ENCODE measurements around the gene ITGAL. TPM values are rescaled to one million over a fixed set of nuclear protein-coding genes. Genes with fewer than 3 reads are reported as not detected.
"Not testable (repeated sequence)": the region's sequence is repeated elsewhere in the genome, so short reads cannot be mapped to it uniquely, and the experiment has no call there.

Gene ITGAL
- total RNA-seq, 6 experiments from 2014 or later, result not detected

GRCh38 chr16:30458561-30459394 lies 13.8 kb upstream of the ITGAL start:
- peaks cover 24% of the 10 kb centered on the region for H3K27me3 Mint-ChIP-seq (ENCODE audit: insufficient read depth)
- DNase-seq, result no peak
- no peak overlapping the region for H3K27ac Mint-ChIP-seq
- no peak overlapping the region for H3K4me3 Mint-ChIP-seq
- H3K4me1 Mint-ChIP-seq (ENCODE audit: low read depth), result no peaks in the 10 kb centered on the region
- H3K36me3 Mint-ChIP-seq (ENCODE audit: low read depth), result no peaks in the 10 kb centered on the region
- no peak for TF ChIP-seq CTCF (IDR thresholded peaks at IDR 0.05)
- H3K9me3 Mint-ChIP-seq, result no peaks in the 10 kb centered on the region

DNA sequence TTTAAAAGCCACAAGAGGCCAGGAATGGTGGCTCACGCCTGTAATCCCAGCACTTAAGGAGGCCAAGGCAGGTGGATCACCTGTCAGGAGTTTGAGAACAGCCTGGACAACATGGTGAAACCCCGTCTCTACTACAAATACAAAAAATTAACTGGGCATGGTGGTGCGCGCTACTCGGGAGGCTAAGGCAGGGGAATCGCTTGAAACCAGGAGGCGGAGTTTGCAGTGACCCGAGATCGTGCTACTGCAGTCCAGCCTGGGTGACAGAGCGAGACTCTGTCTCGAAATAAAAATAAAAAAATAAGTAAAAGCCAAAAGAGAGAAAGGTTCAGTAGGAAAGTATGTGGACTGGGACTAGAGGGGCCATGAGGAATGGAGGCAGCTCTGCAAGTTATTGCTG lies 13.1 kb upstream of the ITGAL start:
- DNase-seq, result no peak
- Mint-ChIP-seq H3K27me3 (ENCODE audit: insufficient read depth) (peaks cover 23% of the 10 kb centered on the region), H3K4me1 (ENCODE audit: low read depth) (no peaks in the 10 kb centered on the region), H3K9me3 (no peaks in the 10 kb centered on the region), H3K36me3 (ENCODE audit: low read depth) (no peaks in the 10 kb centered on the region), H3K27ac (no peak overlapping the region), H3K4me3 (no peak overlapping the region)
- no peak for TF ChIP-seq CTCF (IDR thresholded peaks at IDR 0.05)

DNA sequence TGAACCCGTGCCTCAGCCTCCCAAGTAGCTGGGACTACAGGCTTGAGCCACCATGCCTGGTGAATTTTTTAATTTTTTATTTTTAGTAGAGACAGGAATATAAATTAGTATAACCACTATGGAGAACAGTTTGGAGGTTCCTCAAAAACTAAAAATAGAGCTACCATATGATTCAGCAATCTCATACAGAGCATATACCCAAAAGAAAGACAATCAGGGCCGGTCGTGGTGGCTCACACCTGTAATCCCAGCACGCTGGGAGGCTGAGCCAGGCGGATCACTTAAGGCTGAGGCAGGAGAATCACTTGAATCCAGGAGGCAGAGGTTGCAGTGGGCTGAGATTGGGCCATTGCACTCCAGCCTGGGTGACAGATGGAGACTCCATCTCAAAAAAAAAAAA lies 11.1 kb upstream of the ITGAL start:
- not testable (repeated sequence) for H3K4me3 Mint-ChIP-seq; H3K9me3 Mint-ChIP-seq; DNase-seq; H3K4me1 Mint-ChIP-seq (ENCODE audit: low read depth); H3K36me3 Mint-ChIP-seq (ENCODE audit: low read depth); H3K27ac Mint-ChIP-seq
- H3K27me3 Mint-ChIP-seq (ENCODE audit: insufficient read depth), result peaks cover 10% of the 10 kb centered on the region

DNA sequence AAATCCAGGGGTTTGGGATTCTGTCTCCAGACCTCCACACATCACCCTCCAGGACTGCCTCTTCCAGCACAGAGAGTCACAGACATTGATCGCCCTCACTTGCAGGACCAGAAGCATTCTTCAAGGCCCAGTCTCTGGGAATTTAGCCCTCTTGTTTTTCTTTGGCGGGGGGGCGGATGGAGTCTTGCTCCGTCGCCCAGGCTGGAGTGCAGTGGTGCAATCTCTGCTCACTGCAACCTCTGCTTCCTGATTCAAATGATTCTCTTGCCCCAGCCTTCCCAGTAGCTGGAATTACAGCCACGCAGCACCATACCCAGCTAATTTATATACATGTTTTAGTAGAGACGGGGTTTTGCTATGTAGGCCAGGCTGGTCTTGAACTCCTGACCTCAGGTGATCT lies 8.5 kb upstream of the ITGAL start:
- no peak for DNase-seq
- Mint-ChIP-seq H3K4me3 (no peak overlapping the region), H3K27me3 (ENCODE audit: insufficient read depth) (peaks cover 10% of the 10 kb centered on the region), H3K27ac (no peak overlapping the region), H3K9me3 (no peaks in the 10 kb centered on the region), H3K4me1 (ENCODE audit: low read depth) (no peaks in the 10 kb centered on the region), H3K36me3 (ENCODE audit: low read depth) (no peaks in the 10 kb centered on the region)
- TF ChIP-seq CTCF (IDR thresholded peaks at IDR 0.05), result no peak

- H3K9me3 Mint-ChIP-seq, result no peaks in the 10 kb centered on the region
- no peak overlapping the region for H3K27ac Mint-ChIP-seq
- no peak for DNase-seq
- no peak overlapping the region for H3K4me3 Mint-ChIP-seq
- peaks cover 18% of the 10 kb centered on the region for H3K27me3 Mint-ChIP-seq (ENCODE audit: insufficient read depth)
- no peaks in the 10 kb centered on the region for H3K4me1 Mint-ChIP-seq (ENCODE audit: low read depth)
- no peak for TF ChIP-seq CTCF (IDR thresholded peaks at IDR 0.05)
- no peaks in the 10 kb centered on the region for H3K36me3 Mint-ChIP-seq (ENCODE audit: low read depth)
These were observed 2.4 kb upstream of the ITGAL start for GRCh38 chr16:30470170-30470512.

GRCh38 chr16:30470632-30470995 lies 1.9 kb upstream of the ITGAL start:
- no peak for DNase-seq
- Mint-ChIP-seq H3K4me3 (no peak overlapping the region), H3K27ac (no peak overlapping the region), H3K27me3 (ENCODE audit: insufficient read depth) (peaks cover 18% of the 10 kb centered on the region), H3K4me1 (ENCODE audit: low read depth) (no peaks in the 10 kb centered on the region), H3K9me3 (no peaks in the 10 kb centered on the region), H3K36me3 (ENCODE audit: low read depth) (no peaks in the 10 kb centered on the region)
- TF ChIP-seq CTCF (IDR thresholded peaks at IDR 0.05), result no peak
